Measurements from ENCODE around the gene RIOK2.

The RIOK2 gene

DNA sequence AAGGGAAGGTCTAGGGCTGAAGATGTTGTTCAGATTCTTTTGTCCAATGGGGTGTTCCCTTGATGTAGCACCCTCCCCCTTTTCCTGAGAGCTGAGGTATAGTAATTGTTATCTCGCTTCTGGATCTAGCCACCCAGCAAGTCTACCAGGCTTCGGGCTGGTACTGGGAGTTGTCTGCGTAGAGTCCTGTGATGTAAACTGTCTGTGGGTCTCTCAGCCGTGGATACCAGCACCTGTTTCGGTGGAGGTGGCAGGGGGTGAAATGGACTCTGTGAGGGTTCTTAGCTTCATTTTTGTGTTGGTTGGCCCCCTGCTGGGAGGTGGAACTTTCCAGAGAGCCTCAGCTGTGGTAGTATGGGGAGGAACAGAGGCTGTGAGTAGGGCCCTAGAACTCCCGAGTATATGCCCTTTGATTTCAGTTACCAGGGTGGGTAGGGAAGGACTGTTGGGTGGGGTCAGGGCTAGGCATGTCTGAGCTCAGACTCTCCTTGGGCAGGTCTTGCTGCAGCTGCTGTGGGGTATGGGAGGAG, 25.2 kb upstream of the RIOK2 start:
- no peaks in the 10 kb centered on the region for H3K4me1 ChIP-seq (ENCODE audit: insufficient read depth, low read length, severe bottlenecking)
- H3K27ac ChIP-seq (ENCODE audit: low read depth, low read length, poor library complexity, severe bottlenecking) = no peak overlapping the region

DNA sequence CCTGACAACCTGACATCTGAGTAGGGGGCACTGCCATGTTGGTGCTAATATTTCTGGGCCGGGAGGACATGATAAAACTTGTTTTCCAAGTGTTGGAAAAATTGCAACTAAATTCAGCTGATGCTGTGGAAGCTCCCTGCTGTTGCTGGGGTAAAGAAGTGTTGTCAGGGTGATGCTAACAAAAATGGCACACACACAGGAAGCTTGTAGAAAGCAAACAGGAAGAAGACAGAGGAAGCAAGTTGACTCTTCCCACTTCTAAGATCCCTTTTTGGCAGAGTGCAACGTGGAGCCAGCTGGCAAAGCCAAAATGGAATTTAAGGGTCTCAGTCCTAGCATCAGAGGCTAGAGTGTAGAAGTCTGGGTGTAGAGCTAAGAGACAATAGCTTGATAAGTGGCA, 11.3 kb upstream of the RIOK2 start:
- no peak overlapping the region for H3K9ac ChIP-seq (ENCODE audit: low read length)
- H3K27ac ChIP-seq (ENCODE audit: low read depth, low read length, poor library complexity, severe bottlenecking) = no peak overlapping the region
- H3F3A ChIP-seq (ENCODE audit: insufficient read depth, low read length) = no peaks in the 10 kb centered on the region
- TF ChIP-seq, protein P1, sequence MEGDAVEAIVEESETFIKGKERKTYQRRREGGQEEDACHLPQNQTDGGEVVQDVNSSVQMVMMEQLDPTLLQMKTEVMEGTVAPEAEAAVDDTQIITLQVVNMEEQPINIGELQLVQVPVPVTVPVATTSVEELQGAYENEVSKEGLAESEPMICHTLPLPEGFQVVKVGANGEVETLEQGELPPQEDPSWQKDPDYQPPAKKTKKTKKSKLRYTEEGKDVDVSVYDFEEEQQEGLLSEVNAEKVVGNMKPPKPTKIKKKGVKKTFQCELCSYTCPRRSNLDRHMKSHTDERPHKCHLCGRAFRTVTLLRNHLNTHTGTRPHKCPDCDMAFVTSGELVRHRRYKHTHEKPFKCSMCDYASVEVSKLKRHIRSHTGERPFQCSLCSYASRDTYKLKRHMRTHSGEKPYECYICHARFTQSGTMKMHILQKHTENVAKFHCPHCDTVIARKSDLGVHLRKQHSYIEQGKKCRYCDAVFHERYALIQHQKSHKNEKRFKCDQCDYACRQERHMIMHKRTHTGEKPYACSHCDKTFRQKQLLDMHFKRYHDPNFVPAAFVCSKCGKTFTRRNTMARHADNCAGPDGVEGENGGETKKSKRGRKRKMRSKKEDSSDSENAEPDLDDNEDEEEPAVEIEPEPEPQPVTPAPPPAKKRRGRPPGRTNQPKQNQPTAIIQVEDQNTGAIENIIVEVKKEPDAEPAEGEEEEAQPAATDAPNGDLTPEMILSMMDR (IDR thresholded peaks at IDR 0.05; ENCODE audit: low read length) = no peak
- TF ChIP-seq EZH2 (IDR thresholded peaks at IDR 0.05; ENCODE audit: borderline replicate concordance, low read length) = no peak
- H3K79me2 ChIP-seq (ENCODE audit: insufficient read depth, low read length) = no peaks in the 10 kb centered on the region
- no peaks in the 10 kb centered on the region for H4K20me1 ChIP-seq (ENCODE audit: insufficient read depth, low read length)
- H3K27me3 ChIP-seq (ENCODE audit: insufficient read depth, low read length) = no peaks in the 10 kb centered on the region
- no peaks in the 10 kb centered on the region for H3K9me2 ChIP-seq (ENCODE audit: low read depth, low read length)
- no peaks in the 10 kb centered on the region for H3K36me3 ChIP-seq (ENCODE audit: insufficient read depth, low read length)
- peaks cover 11% of the 10 kb centered on the region for H3K4me1 ChIP-seq (ENCODE audit: insufficient read depth, low read length, severe bottlenecking)
- no peak overlapping the region for H3K4me2 ChIP-seq (ENCODE audit: low read length)
- H3K9me3 ChIP-seq (ENCODE audit: low read length) = no peaks in the 10 kb centered on the region
- no peak overlapping the region for H3K4me3 ChIP-seq (ENCODE audit: low read depth, low read length, poor library complexity, severe bottlenecking)
- H2AFZ ChIP-seq (ENCODE audit: low read length) = no peak overlapping the region

More for the DNA sequence above, 25.2 kb upstream of the RIOK2 start:
- Histone ChIP-seq H3K36me3 (ENCODE audit: insufficient read depth, low read length) (no peaks in the 10 kb centered on the region), H3K9me3 (ENCODE audit: low read length) (no peaks in the 10 kb centered on the region), H3K9me2 (ENCODE audit: low read depth, low read length) (no peaks in the 10 kb centered on the region), H3F3A (ENCODE audit: insufficient read depth, low read length) (no peaks in the 10 kb centered on the region), H3K4me2 (ENCODE audit: low read length) (no peak overlapping the region), H3K27me3 (ENCODE audit: insufficient read depth, low read length) (no peaks in the 10 kb centered on the region), H3K9ac (ENCODE audit: low read length) (no peak overlapping the region), H4K20me1 (ENCODE audit: insufficient read depth, low read length) (no peaks in the 10 kb centered on the region), H3K4me3 (ENCODE audit: low read depth, low read length, poor library complexity, severe bottlenecking) (no peak overlapping the region), H2AFZ (ENCODE audit: low read length) (no peak overlapping the region), H3K79me2 (ENCODE audit: insufficient read depth, low read length) (no peaks in the 10 kb centered on the region)
- TF ChIP-seq, protein P1 (IDR thresholded peaks at IDR 0.05; ENCODE audit: low read length) = no peak
- TF ChIP-seq EZH2 (IDR thresholded peaks at IDR 0.05; ENCODE audit: borderline replicate concordance, low read length) = no peak

DNA sequence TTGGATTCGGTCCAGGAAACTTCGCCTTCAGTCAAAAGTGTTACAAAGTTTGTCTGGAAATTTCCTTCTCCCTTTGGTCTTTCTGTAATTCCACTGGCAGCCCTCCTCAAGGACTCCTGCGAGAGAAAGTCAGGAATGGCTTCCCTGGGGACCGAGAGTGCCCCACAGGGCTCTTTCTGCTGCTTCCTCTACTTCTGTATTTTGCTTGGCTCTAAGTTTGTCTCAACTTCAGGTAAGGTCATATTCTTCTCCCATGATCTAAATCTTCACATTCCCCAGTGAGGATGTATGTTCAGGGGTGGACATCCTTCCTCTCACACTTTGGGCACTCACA, 10.3 kb upstream of the RIOK2 start:
- Histone ChIP-seq H2AFZ (ENCODE audit: low read length) (no peak overlapping the region), H3K27ac (ENCODE audit: low read depth, low read length, poor library complexity, severe bottlenecking) (no peak overlapping the region), H4K20me1 (ENCODE audit: insufficient read depth, low read length) (no peaks in the 10 kb centered on the region), H3K9ac (ENCODE audit: low read length) (no peak overlapping the region), H3K9me3 (ENCODE audit: low read length) (no peaks in the 10 kb centered on the region), H3K4me2 (ENCODE audit: low read length) (no peak overlapping the region), H3F3A (ENCODE audit: insufficient read depth, low read length) (no peaks in the 10 kb centered on the region), H3K36me3 (ENCODE audit: insufficient read depth, low read length) (no peaks in the 10 kb centered on the region), H3K27me3 (ENCODE audit: insufficient read depth, low read length) (no peaks in the 10 kb centered on the region), H3K4me1 (ENCODE audit: insufficient read depth, low read length, severe bottlenecking) (peaks cover 11% of the 10 kb centered on the region), H3K4me3 (ENCODE audit: low read depth, low read length, poor library complexity, severe bottlenecking) (no peak overlapping the region), H3K9me2 (ENCODE audit: low read depth, low read length) (no peaks in the 10 kb centered on the region), H3K79me2 (ENCODE audit: insufficient read depth, low read length) (no peaks in the 10 kb centered on the region)
- TF ChIP-seq, protein P1 (IDR thresholded peaks at IDR 0.05; ENCODE audit: low read length) = no peak
- TF ChIP-seq EZH2 (IDR thresholded peaks at IDR 0.05; ENCODE audit: borderline replicate concordance, low read length) = no peak

Measured in OCI-LY1 (cell line).